Suprapubic skin (tissue), 3 donors: ENCODE data around the gene ZDHHC14.

Experiments used
- EP300 ChIP-seq: sonication (generic); formaldehyde crosslinking; IDR thresholded peaks from one replicate; pipeline ENCODE4 v1.6.1; 2017; ENCODE audit warnings: antibody characterized with exemption
- POLR2A ChIP-seq, 2 donors: fragments of 450-650 bp; IDR thresholded peaks; one replicate each; pipeline ENCODE4 v1.6.1; 2017; ENCODE audit warnings: antibody characterized with exemption in 2 of 2, mild to moderate bottlenecking in 2 of 2, moderate library complexity in 2 of 2
- TF ChIP-seq, protein P1 (sequence below), 2 donors: fragments of 200-600 bp in 1 of 2; fragments of 450-650 bp in 1 of 2; sonication (generic) in 1 of 2; IDR thresholded peaks; one replicate each; pipeline ENCODE4 v1.5.1; 2016 to 2019; ENCODE audit warnings: antibody characterized with exemption in 2 of 2, mild to moderate bottlenecking in 1 of 2, moderate library complexity in 1 of 2

GRCh38 chr6:157511682-157512381 lies 130.8 kb downstream of the ZDHHC14 start:
- TF ChIP-seq EP300 (no peak), POLR2A (IDR thresholded peaks at IDR 0.05) (no peak)
- TF ChIP-seq, protein P1, sequence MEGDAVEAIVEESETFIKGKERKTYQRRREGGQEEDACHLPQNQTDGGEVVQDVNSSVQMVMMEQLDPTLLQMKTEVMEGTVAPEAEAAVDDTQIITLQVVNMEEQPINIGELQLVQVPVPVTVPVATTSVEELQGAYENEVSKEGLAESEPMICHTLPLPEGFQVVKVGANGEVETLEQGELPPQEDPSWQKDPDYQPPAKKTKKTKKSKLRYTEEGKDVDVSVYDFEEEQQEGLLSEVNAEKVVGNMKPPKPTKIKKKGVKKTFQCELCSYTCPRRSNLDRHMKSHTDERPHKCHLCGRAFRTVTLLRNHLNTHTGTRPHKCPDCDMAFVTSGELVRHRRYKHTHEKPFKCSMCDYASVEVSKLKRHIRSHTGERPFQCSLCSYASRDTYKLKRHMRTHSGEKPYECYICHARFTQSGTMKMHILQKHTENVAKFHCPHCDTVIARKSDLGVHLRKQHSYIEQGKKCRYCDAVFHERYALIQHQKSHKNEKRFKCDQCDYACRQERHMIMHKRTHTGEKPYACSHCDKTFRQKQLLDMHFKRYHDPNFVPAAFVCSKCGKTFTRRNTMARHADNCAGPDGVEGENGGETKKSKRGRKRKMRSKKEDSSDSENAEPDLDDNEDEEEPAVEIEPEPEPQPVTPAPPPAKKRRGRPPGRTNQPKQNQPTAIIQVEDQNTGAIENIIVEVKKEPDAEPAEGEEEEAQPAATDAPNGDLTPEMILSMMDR (IDR thresholded peaks at IDR 0.05) = no peak
